Caki2 (cell line): ENCODE measurements around the gene OR1C1. TPM values are rescaled to one million over a fixed set of nuclear protein-coding genes. Genes with fewer than 3 reads are reported as not detected.
"Not testable (repeated sequence)": the region's sequence is repeated elsewhere in the genome, so short reads cannot be mapped to it uniquely, and the experiment has no call there.

Source experiments
- DNase-seq: peaks from one replicate; pipeline ENCODE4 v3.0.0-alpha.2; 2015; ENCODE audit warnings: low read depth
- in situ Hi-C: cut with HindIII; loops from 2 replicates; pipeline ENCODE4 v1.10.0; 2016; ENCODE audit warnings: low sequenced_read_pairs, low pct_unique_long_range_greater_than_20kb, mixed read lengths
- total RNA-seq: library from RNA; depleted of rRNA; stranded (reverse); fragments of >200 nt; shearing (Covaris generic); gene quantifications from 2 replicates; pipeline ENCODE4 v1.2.3, GENCODE V29; 2014; ENCODE audit warnings: low replicate concordance; rRNA removed

The OR1C1 gene
- total RNA-seq = not detected in 2 replicates

GRCh38 chr1:247760456-247760855 is at the start of gene OR1C1:
OR1C1 (minus strand) TSS chr1:247760556; CDS start chr1:247758406, 2,150 bp downstream.
- in situ Hi-C loops = no loop called here
- no peak for DNase-seq

- in situ Hi-C loops = no loop called here
- no peak for DNase-seq
Observed at GRCh38 chr1:247797518-247797917, 37.2 kb upstream of the OR1C1 start.

GRCh38 chr1:247769603-247770002 is 9.2 kb upstream of the OR1C1 start:
- no peak for DNase-seq
- in situ Hi-C loops = no loop called here

- DNase-seq, in situ Hi-C loops: not testable (repeated sequence)
Observed at GRCh38 chr1:247754311-247754710, 6.0 kb downstream of the OR1C1 start.

- in situ Hi-C loops = no loop called here
- DNase-seq = no peak
Observed at GRCh38 chr1:247749870-247750269, 10.5 kb downstream of the OR1C1 start.

- in situ Hi-C loops = no loop called here
- DNase-seq = no peak
Observed at GRCh38 chr1:247748041-247748440, 12.3 kb downstream of the OR1C1 start, which contains the start of gene OR14A2. OR14A2 (minus strand) TSS chr1:247748141.

- in situ Hi-C loops = no loop called here
- DNase-seq = no peak
Observed at GRCh38 chr1:247747616-247748015, 12.7 kb downstream of the OR1C1 start.

GRCh38 chr1:247746391-247746935 is 13.9 kb downstream of the OR1C1 start:
- in situ Hi-C loops = no loop called here
- no peak for DNase-seq

GRCh38 chr1:247742215-247742760 is 18.1 kb downstream of the OR1C1 start:
- in situ Hi-C loops = not testable (repeated sequence)
- DNase-seq = peak; percentile 17

- no peak for DNase-seq
- in situ Hi-C loops = no loop called here
Observed at GRCh38 chr1:247741756-247742155, 18.6 kb downstream of the OR1C1 start.

GRCh38 chr1:247740721-247741120 is 19.6 kb downstream of the OR1C1 start:
- in situ Hi-C loops = no loop called here
- DNase-seq = no peak

GRCh38 chr1:247738315-247738714 is 22.0 kb downstream of the OR1C1 start, which contains the start of gene OR14K1:
OR14K1 (plus strand) TSS chr1:247738615; CDS start chr1:247738615, 0 bp downstream.
- in situ Hi-C loops = no loop called here
- DNase-seq = no peak

- in situ Hi-C loops = no loop called here
- no peak for DNase-seq
Observed at GRCh38 chr1:247721222-247721621, 39.1 kb downstream of the OR1C1 start.

GRCh38 chr1:247716546-247716945 is 43.8 kb downstream of the OR1C1 start, which contains the start of gene OR6F1:
OR6F1 (minus strand) TSS chr1:247716646; CDS start chr1:247712755, 3,891 bp downstream.
- no peak for DNase-seq
- in situ Hi-C loops = no loop called here

- no peak for DNase-seq
- in situ Hi-C loops = no loop called here
Observed at GRCh38 chr1:247713753-247714152, 46.6 kb downstream of the OR1C1 start.

- DNase-seq, in situ Hi-C loops: not testable (repeated sequence)
Observed at GRCh38 chr1:247710681-247711080, 49.7 kb downstream of the OR1C1 start.
